Measurements from ENCODE around the gene PLSCR1.

PLSCR1 gene

DNA sequence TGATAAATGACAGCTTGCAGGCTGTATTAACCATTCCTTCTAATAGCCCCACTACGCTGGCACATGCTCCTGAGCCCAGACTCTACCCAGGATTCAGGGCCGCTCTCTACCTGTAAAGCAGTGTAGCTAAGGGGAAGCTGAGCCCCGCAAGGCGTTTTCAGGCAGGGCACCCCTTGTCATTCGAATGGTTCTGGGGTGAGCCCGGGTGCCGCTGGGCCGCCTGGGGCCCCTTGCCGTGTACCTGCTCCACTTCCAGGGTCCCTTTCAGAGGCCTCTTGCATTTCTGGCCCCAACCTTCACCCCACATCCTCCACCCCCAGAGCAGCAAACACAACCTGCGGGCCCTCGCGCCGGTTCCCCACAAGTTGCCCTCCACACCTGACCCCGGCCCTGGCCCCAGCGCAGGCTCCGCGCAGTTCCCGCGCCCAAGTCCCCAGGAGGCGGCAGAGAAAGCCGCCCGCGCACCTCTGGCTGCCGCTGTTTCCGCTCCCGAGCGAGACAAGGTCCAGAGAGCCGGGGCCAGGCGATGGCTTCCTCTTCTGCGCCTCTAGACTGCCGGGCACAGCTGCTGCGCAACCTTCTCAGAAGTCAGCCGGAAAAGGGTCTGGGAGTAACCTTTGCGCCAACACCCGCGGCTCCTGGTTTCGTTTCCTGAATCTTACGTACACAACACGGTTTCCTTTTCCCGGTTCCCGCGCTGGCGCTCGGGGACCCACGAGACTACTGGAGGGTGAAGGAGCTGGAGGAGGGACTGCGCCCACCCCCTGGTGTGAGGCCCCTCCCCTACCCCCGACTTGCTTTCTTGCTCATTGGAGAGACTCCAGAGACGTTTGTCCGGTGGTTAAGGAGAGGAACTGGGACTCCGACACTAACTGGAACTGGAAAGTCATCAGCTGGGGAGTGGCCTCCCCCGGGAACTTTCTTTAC, at the start of gene PLSCR1:
PLSCR1 (minus strand) TSS at position 606 of the 927 bp plus-strand sequence. CDS start 8,055 bp downstream, outside the sequence.
- Histone ChIP-seq H3K36me3 (ENCODE audit: control insufficient read depth in 2 of 2, insufficient read depth in 2 of 2, low read length in 2 of 2) (peaks cover under 1 to 2% of the 10 kb centered on the region in 2 donors), H3K27ac (ENCODE audit: low read depth in 2 of 2, low read length in 2 of 2) (peak within 1 kb of the TSS; percentile 96 to 98), H3K9me3 (ENCODE audit: control insufficient read depth in 2 of 2, low read length in 2 of 2) (no peaks in the 10 kb centered on the region), H3K27me3 (ENCODE audit: control insufficient read depth in 2 of 2, insufficient read depth in 2 of 2, low read length in 2 of 2) (no peaks in the 10 kb centered on the region), H3K9ac (ENCODE audit: low read depth in 1 of 2, low read length in 2 of 2) (peak within 1 kb of the TSS; percentile 91 to 98), H3K4me3 (ENCODE audit: low read length in 2 of 2) (peak within 1 kb of the TSS; percentile 91 to 92), H3K4me1 (ENCODE audit: control insufficient read depth in 2 of 2, insufficient read depth in 2 of 2, low read length in 2 of 2) (peaks cover 27 to 31% of the 10 kb centered on the region in 2 donors)

- Histone ChIP-seq H3K9ac (ENCODE audit: low read depth in 1 of 2, low read length in 2 of 2) (no peak overlapping the region), H3K4me3 (ENCODE audit: low read length in 2 of 2) (no peak overlapping the region), H3K9me3 (ENCODE audit: control insufficient read depth in 2 of 2, low read length in 2 of 2) (no peaks in the 10 kb centered on the region), H3K27ac (ENCODE audit: low read depth in 2 of 2, low read length in 2 of 2) (no peak overlapping the region), H3K27me3 (ENCODE audit: control insufficient read depth in 2 of 2, insufficient read depth in 2 of 2, low read length in 2 of 2) (no peaks in the 10 kb centered on the region), H3K4me1 (ENCODE audit: control insufficient read depth in 2 of 2, insufficient read depth in 2 of 2, low read length in 2 of 2) (no peaks in the 10 kb centered on the region), H3K36me3 (ENCODE audit: control insufficient read depth in 2 of 2, insufficient read depth in 2 of 2, low read length in 2 of 2) (no peaks in the 10 kb centered on the region)
Observed at GRCh38 chr3:146593776-146594175, 49.4 kb upstream of the PLSCR1 start.

- Histone ChIP-seq H3K27ac (ENCODE audit: low read depth in 2 of 2, low read length in 2 of 2) (no peak overlapping the region), H3K9ac (ENCODE audit: low read depth in 1 of 2, low read length in 2 of 2) (no peak overlapping the region), H3K9me3 (ENCODE audit: control insufficient read depth in 2 of 2, low read length in 2 of 2) (no peaks in the 10 kb centered on the region), H3K36me3 (ENCODE audit: control insufficient read depth in 2 of 2, insufficient read depth in 2 of 2, low read length in 2 of 2) (no peaks in the 10 kb centered on the region), H3K4me1 (ENCODE audit: control insufficient read depth in 2 of 2, insufficient read depth in 2 of 2, low read length in 2 of 2) (no peaks in the 10 kb centered on the region), H3K27me3 (ENCODE audit: control insufficient read depth in 2 of 2, insufficient read depth in 2 of 2, low read length in 2 of 2) (no peaks in the 10 kb centered on the region), H3K4me3 (ENCODE audit: low read length in 2 of 2) (no peak overlapping the region)
Observed at GRCh38 chr3:146590521-146590920, 46.1 kb upstream of the PLSCR1 start.

DNA sequence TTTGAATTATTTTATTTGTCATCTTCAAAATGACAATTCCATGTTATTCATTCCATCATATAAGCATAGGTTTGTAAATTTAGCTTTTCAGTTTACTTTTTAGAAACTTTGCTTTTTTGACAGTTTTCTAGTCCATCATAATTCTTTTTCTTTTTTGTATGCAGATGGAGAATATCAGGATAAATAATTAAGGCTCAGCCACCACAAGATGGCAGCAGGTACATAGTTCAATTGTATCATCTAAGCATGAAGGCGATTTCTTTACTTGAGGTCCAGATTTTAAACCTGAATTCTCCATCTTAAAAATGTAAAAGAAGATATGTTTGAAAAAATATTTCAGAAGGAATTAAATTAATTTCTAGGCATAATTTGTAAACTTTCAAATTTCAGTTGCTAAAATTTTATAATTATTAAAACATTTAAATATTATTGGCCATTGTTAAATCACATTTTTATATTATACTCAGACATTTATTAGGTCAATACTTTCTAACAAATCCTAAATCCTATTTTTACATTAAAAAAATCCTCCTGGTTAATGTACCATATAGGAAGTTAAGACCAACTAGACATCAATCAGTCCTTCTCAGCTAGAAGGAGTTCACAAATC, 45.6 kb upstream of the PLSCR1 start:
- Histone ChIP-seq H3K27me3 (ENCODE audit: control insufficient read depth in 2 of 2, insufficient read depth in 2 of 2, low read length in 2 of 2) (no peaks in the 10 kb centered on the region), H3K36me3 (ENCODE audit: control insufficient read depth in 2 of 2, insufficient read depth in 2 of 2, low read length in 2 of 2) (no peaks in the 10 kb centered on the region), H3K4me3 (ENCODE audit: low read length in 2 of 2) (no peak overlapping the region)

DNA sequence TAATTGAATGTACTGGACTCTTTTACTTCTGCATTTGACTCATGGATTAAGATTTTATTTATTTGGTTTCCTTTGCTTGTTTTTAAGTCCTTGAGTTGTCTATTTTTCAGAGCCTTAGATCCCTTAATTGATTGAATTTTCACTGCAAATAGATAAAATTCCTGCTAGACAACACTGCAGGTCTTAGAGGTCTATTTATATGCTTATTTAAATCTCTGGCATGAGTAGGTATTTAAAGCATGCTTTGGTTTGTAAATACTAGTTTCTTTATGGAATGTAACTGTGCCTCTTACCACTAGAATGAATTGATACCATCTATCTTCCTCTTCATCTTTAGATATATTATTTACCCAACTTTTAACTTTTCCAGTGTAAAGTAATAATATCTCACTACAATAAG, 40.7 kb upstream of the PLSCR1 start:
- Histone ChIP-seq H3K36me3 (ENCODE audit: control insufficient read depth in 2 of 2, insufficient read depth in 2 of 2, low read length in 2 of 2) (no peaks in the 10 kb centered on the region), H3K4me1 (ENCODE audit: control insufficient read depth in 2 of 2, insufficient read depth in 2 of 2, low read length in 2 of 2) (no peaks in the 10 kb centered on the region), H3K27ac (ENCODE audit: low read depth in 2 of 2, low read length in 2 of 2) (no peak overlapping the region), H3K27me3 (ENCODE audit: control insufficient read depth in 2 of 2, insufficient read depth in 2 of 2, low read length in 2 of 2) (no peaks in the 10 kb centered on the region), H3K4me3 (ENCODE audit: low read length in 2 of 2) (no peak overlapping the region), H3K9me3 (ENCODE audit: control insufficient read depth in 2 of 2, low read length in 2 of 2) (peaks cover 0 to 5% of the 10 kb centered on the region in 2 donors), H3K9ac (ENCODE audit: low read depth in 1 of 2, low read length in 2 of 2) (no peak overlapping the region)

More for the DNA sequence above, 45.6 kb upstream of the PLSCR1 start:
- Histone ChIP-seq H3K27ac (ENCODE audit: low read depth in 2 of 2, low read length in 2 of 2) (no peak overlapping the region), H3K9ac (ENCODE audit: low read depth in 1 of 2, low read length in 2 of 2) (no peak overlapping the region), H3K9me3 (ENCODE audit: control insufficient read depth in 2 of 2, low read length in 2 of 2) (no peaks in the 10 kb centered on the region), H3K4me1 (ENCODE audit: control insufficient read depth in 2 of 2, insufficient read depth in 2 of 2, low read length in 2 of 2) (no peaks in the 10 kb centered on the region)

GRCh38 chr3:146581951-146582467, 37.6 kb upstream of the PLSCR1 start:
- H3K4me1 ChIP-seq (ENCODE audit: control insufficient read depth in 2 of 2, insufficient read depth in 2 of 2, low read length in 2 of 2) = no peaks in the 10 kb centered on the region
- no peak overlapping the region for H3K27ac ChIP-seq (ENCODE audit: low read depth in 2 of 2, low read length in 2 of 2)
- H3K4me3 ChIP-seq (ENCODE audit: low read length in 2 of 2) = no peak overlapping the region
- no peaks in the 10 kb centered on the region for H3K36me3 ChIP-seq (ENCODE audit: control insufficient read depth in 2 of 2, insufficient read depth in 2 of 2, low read length in 2 of 2)
- no peak overlapping the region for H3K9ac ChIP-seq (ENCODE audit: low read depth in 1 of 2, low read length in 2 of 2)
- H3K27me3 ChIP-seq (ENCODE audit: control insufficient read depth in 2 of 2, insufficient read depth in 2 of 2, low read length in 2 of 2) = no peaks in the 10 kb centered on the region
- H3K9me3 ChIP-seq (ENCODE audit: control insufficient read depth in 2 of 2, low read length in 2 of 2) = peaks cover 0 to 5% of the 10 kb centered on the region in 2 donors

- no peak overlapping the region for H3K9ac ChIP-seq (ENCODE audit: low read depth in 1 of 2, low read length in 2 of 2)
- no peaks in the 10 kb centered on the region for H3K27me3 ChIP-seq (ENCODE audit: control insufficient read depth in 2 of 2, insufficient read depth in 2 of 2, low read length in 2 of 2)
- H3K27ac ChIP-seq (ENCODE audit: low read depth in 2 of 2, low read length in 2 of 2) = no peak overlapping the region
- no peaks in the 10 kb centered on the region for H3K36me3 ChIP-seq (ENCODE audit: control insufficient read depth in 2 of 2, insufficient read depth in 2 of 2, low read length in 2 of 2)
- peaks cover 0 to 5% of the 10 kb centered on the region in 2 donors for H3K9me3 ChIP-seq (ENCODE audit: control insufficient read depth in 2 of 2, low read length in 2 of 2)
- no peak overlapping the region for H3K4me3 ChIP-seq (ENCODE audit: low read length in 2 of 2)
- no peaks in the 10 kb centered on the region for H3K4me1 ChIP-seq (ENCODE audit: control insufficient read depth in 2 of 2, insufficient read depth in 2 of 2, low read length in 2 of 2)
Observed at GRCh38 chr3:146581080-146581601, 36.7 kb upstream of the PLSCR1 start.

DNA sequence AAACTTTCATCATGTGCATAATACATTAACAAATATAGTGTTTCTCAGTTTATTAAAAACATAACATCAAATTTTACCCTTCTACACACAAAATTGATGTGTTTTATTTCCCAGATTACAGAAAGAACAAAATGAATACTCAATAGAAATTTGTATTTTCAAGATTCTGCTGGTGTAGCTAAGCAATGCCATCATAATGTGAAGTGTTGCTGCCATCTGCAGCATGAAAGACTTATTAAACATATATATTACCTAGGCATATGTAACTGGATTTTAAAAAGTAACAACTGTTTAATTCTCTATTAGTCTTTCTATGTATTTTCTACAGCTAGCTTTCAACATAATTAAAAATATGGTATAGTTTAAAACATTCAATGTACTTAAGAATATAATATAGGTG, 33.3 kb upstream of the PLSCR1 start:
- H3K27me3 ChIP-seq (ENCODE audit: control insufficient read depth in 2 of 2, insufficient read depth in 2 of 2, low read length in 2 of 2) = no peaks in the 10 kb centered on the region
- H3K9me3 ChIP-seq (ENCODE audit: control insufficient read depth in 2 of 2, low read length in 2 of 2) = no peaks in the 10 kb centered on the region
- H3K27ac ChIP-seq (ENCODE audit: low read depth in 2 of 2, low read length in 2 of 2) = no peak overlapping the region
- no peak overlapping the region for H3K9ac ChIP-seq (ENCODE audit: low read depth in 1 of 2, low read length in 2 of 2)
- no peaks in the 10 kb centered on the region for H3K4me1 ChIP-seq (ENCODE audit: control insufficient read depth in 2 of 2, insufficient read depth in 2 of 2, low read length in 2 of 2)
- H3K4me3 ChIP-seq (ENCODE audit: low read length in 2 of 2) = no peak overlapping the region
- no peaks in the 10 kb centered on the region for H3K36me3 ChIP-seq (ENCODE audit: control insufficient read depth in 2 of 2, insufficient read depth in 2 of 2, low read length in 2 of 2)

DNA sequence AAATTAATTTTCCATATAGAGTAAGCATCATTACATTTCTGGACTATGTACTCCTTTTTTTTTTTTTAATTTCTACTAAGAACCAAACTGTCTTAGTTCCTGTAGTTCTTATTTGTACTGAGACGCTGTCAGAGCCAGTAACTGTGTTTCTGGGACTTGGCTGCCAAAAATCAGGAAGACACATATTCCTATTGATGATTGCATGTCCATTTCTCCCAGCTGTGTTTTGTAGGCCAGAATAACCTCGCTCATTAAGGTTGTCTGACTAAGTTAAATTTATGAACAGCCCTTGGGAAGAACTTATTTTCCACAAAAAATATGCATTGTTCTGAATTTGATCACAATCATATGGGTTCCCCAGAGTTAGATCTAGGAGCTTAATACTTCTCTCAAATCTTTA, 31.2 kb upstream of the PLSCR1 start:
- no peaks in the 10 kb centered on the region for H3K27me3 ChIP-seq (ENCODE audit: control insufficient read depth in 2 of 2, insufficient read depth in 2 of 2, low read length in 2 of 2)
- no peaks in the 10 kb centered on the region for H3K9me3 ChIP-seq (ENCODE audit: control insufficient read depth in 2 of 2, low read length in 2 of 2)

GRCh38 chr3:146574173-146574572, 29.8 kb upstream of the PLSCR1 start:
- Histone ChIP-seq H3K27ac (ENCODE audit: low read depth in 2 of 2, low read length in 2 of 2) (no peak overlapping the region), H3K4me1 (ENCODE audit: control insufficient read depth in 2 of 2, insufficient read depth in 2 of 2, low read length in 2 of 2) (no peaks in the 10 kb centered on the region), H3K4me3 (ENCODE audit: low read length in 2 of 2) (no peak overlapping the region), H3K27me3 (ENCODE audit: control insufficient read depth in 2 of 2, insufficient read depth in 2 of 2, low read length in 2 of 2) (no peaks in the 10 kb centered on the region), H3K9me3 (ENCODE audit: control insufficient read depth in 2 of 2, low read length in 2 of 2) (no peaks in the 10 kb centered on the region), H3K9ac (ENCODE audit: low read depth in 1 of 2, low read length in 2 of 2) (no peak overlapping the region), H3K36me3 (ENCODE audit: control insufficient read depth in 2 of 2, insufficient read depth in 2 of 2, low read length in 2 of 2) (no peaks in the 10 kb centered on the region)

More for the DNA sequence above, 31.2 kb upstream of the PLSCR1 start:
- no peaks in the 10 kb centered on the region for H3K36me3 ChIP-seq (ENCODE audit: control insufficient read depth in 2 of 2, insufficient read depth in 2 of 2, low read length in 2 of 2)
- no peaks in the 10 kb centered on the region for H3K4me1 ChIP-seq (ENCODE audit: control insufficient read depth in 2 of 2, insufficient read depth in 2 of 2, low read length in 2 of 2)
- no peak overlapping the region for H3K27ac ChIP-seq (ENCODE audit: low read depth in 2 of 2, low read length in 2 of 2)
- H3K9ac ChIP-seq (ENCODE audit: low read depth in 1 of 2, low read length in 2 of 2) = no peak overlapping the region
- H3K4me3 ChIP-seq (ENCODE audit: low read length in 2 of 2) = no peak overlapping the region
